GM18951 (cell line): Measurements from ENCODE around the gene GCAT.

ENCODE experiments used
- POLR2A ChIP-seq: IDR thresholded peaks from 4 replicates; pipeline ENCODE4 v1.6.1; 2011; ENCODE audit warnings: mild to moderate bottlenecking; ENCODE audit not compliant: insufficient read length, insufficient read depth; ENCODE audit errors: extremely low read depth
- in situ Hi-C: fragments of 300-500 bp; cut with MboI; formaldehyde crosslinking; loops from one replicate; pipeline ENCODE4 v1.12.0; 2022; ENCODE audit warnings: low sequenced_read_pairs, mixed read lengths, inconsistent platforms; ENCODE audit not compliant: unreplicated experiment

The GCAT gene

GRCh38 chr22:37807410-37808293 lies at the start of gene GCAT:
Gene GCAT (plus strand): TSS chr22:37807934. CDS start chr22:37807968, 34 bp downstream.
- peak; percentile 70 for TF ChIP-seq POLR2A
- in situ Hi-C loops = no loop called here

- no peak for TF ChIP-seq POLR2A
- in situ Hi-C loops = no loop called here
Measured at GRCh38 chr22:37758694-37759093, 49.0 kb upstream of the GCAT start.

- in situ Hi-C loops = no loop called here
- TF ChIP-seq POLR2A = no peak
Measured at GRCh38 chr22:37759281-37759680, 48.5 kb upstream of the GCAT start.

GRCh38 chr22:37760152-37760551 lies 47.6 kb upstream of the GCAT start:
- TF ChIP-seq POLR2A = no peak
- in situ Hi-C loops = no loop called here

GRCh38 chr22:37762389-37762836 lies 45.3 kb upstream of the GCAT start:
- TF ChIP-seq POLR2A = no peak
- in situ Hi-C loops = no loop called here

- in situ Hi-C loops = no loop called here
- TF ChIP-seq POLR2A = no peak
Measured at GRCh38 chr22:37763012-37763411, 44.7 kb upstream of the GCAT start.

- in situ Hi-C loops = no loop called here
- TF ChIP-seq POLR2A = no peak
Measured at GRCh38 chr22:37763652-37764051, 44.1 kb upstream of the GCAT start.

GRCh38 chr22:37764622-37765021 lies 43.1 kb upstream of the GCAT start:
- TF ChIP-seq POLR2A = no peak
- in situ Hi-C loops = no loop called here

- no peak for TF ChIP-seq POLR2A
- in situ Hi-C loops = no loop called here
Measured at GRCh38 chr22:37765498-37765897, 42.2 kb upstream of the GCAT start.

- in situ Hi-C loops = no loop called here
- TF ChIP-seq POLR2A = no peak
Measured at GRCh38 chr22:37765953-37766576, 41.7 kb upstream of the GCAT start.

GRCh38 chr22:37768273-37768672 lies 39.5 kb upstream of the GCAT start:
- no peak for TF ChIP-seq POLR2A
- in situ Hi-C loops = no loop called here

- in situ Hi-C loops = no loop called here
Measured at GRCh38 chr22:37769056-37769455, 38.7 kb upstream of the GCAT start.

GRCh38 chr22:37771081-37771480 lies 36.7 kb upstream of the GCAT start:
- in situ Hi-C loops = no loop called here
- no peak for TF ChIP-seq POLR2A

More at GRCh38 chr22:37769056-37769455, 38.7 kb upstream of the GCAT start:
- no peak for TF ChIP-seq POLR2A
